ENCODE measurements around the gene GJC1.
A peak's percentile ranks its signal among the peaks of the same experiment; 100 is the strongest.
"Not testable (repeated sequence)": the region's sequence is repeated elsewhere in the genome, so short reads cannot be mapped to it uniquely, and the experiment has no call there.

GJC1 gene

DNA sequence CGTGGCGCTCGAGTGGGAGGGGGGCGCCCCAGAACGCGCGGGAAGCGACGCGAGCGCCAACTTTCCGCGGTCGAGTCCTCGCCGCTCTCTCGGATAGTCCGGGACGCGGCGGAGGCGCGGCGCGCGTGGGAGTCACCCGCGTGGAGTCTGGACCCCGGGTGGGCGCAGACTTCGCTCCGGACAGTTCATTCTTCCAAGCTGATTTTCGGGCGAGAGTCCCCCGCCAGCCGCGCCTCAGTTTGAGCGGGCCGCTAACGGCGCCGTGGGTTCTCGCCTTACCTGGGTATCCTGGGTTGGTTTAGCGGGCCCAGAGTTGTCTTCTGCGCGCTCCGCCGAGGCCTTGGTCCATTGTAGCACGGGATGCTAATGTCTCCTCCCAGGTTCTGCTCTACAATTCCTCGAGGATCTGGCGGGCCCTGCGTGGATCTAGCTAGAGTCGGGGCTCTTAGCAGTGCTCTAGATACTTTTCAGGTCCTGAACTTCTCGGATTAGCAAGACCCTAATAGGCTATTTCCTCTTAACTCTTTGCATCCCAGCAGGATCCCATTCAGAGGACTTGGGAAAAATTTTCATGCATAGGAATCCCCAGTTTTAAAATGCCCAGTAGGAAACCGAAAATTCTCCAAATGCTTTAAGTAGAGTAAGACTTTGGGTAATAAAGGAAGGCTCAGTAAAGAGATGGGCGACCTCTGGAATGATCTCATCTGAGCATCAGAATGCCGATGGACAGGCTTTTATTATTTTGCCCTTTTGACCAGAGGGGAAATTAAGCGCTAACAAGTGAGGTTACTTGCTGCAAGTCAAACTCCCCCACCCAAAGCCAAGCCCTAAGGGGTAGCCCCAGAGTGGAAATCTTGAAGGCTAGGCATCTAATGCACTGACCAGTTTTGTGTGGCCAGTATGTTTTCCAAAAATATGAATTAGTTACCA lies 537 bp upstream of the GJC1 start:
- H3K4me1 Mint-ChIP-seq (ENCODE audit: low read depth) = peaks cover 9% of the 10 kb centered on the region
- no peaks in the 10 kb centered on the region for H3K9me3 Mint-ChIP-seq
- no peak for DNase-seq (ENCODE audit: low spot score)
- H3K36me3 Mint-ChIP-seq (ENCODE audit: low read depth) = no peaks in the 10 kb centered on the region
- peak overlapping the region; percentile 74 for H3K4me3 Mint-ChIP-seq
- peaks cover 66% of the 10 kb centered on the region for H3K27me3 Mint-ChIP-seq (ENCODE audit: low read depth)
- no peak overlapping the region for H3K27ac Mint-ChIP-seq

DNA sequence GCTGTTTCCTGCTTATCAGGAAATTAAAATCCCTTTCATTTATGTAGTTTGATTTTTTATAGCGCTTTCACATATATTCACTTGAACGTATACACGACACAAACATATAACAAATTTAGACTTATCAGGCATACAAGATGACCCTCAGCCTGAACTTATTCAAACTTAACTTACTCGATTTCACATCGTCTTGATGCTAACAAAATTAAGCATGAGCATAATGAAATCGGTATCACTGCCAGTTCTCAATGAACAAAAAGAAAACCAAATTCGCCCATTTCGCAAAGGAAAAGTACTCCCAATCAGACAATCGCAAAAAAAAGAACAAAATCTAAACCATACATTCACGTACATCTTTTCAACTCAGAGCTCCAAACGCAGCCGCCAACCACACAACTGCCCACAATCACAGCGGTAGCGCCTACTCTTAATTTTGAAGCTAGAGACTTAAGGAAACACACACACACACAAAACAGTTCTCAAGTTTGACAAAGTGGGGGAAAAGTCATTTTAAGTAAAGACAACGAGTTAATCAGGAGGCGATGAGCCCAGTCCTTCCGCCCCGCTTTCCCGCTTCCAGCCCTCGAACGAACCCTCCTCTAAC lies 1.1 kb downstream of the GJC1 start:
- H3K4me1 Mint-ChIP-seq (ENCODE audit: low read depth) = peaks cover 9% of the 10 kb centered on the region
- H3K27me3 Mint-ChIP-seq (ENCODE audit: low read depth) = peaks cover 62% of the 10 kb centered on the region
- H3K36me3 Mint-ChIP-seq (ENCODE audit: low read depth) = no peaks in the 10 kb centered on the region
- H3K4me3 Mint-ChIP-seq = peak overlapping the region; percentile 75
- no peaks in the 10 kb centered on the region for H3K9me3 Mint-ChIP-seq
- DNase-seq (ENCODE audit: low spot score) = peak; percentile 7
- peak overlapping the region; percentile 0 for H3K27ac Mint-ChIP-seq

DNA sequence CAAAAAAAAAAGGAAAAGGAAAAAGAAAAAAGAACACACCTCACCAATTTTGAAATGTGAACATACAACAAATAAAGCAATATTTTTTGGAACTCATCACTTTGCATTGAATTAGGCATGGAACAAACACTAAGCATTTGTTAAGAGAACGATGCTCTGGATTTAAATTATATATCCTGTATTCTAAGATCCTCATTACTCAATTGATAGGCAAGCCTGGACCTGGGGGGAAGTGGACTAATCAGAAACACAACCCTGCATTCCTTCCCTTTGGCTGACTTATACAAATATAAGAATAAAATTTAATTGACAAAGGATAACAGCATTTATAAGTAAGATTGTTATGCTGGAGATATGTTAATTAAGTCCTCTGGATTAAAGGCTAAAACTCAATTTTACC lies 2.2 kb downstream of the GJC1 start:
- Mint-ChIP-seq H3K36me3 (ENCODE audit: low read depth) (no peaks in the 10 kb centered on the region), H3K27me3 (ENCODE audit: low read depth) (peaks cover 53% of the 10 kb centered on the region), H3K27ac (no peak overlapping the region), H3K4me3 (no peak overlapping the region), H3K9me3 (no peaks in the 10 kb centered on the region), H3K4me1 (ENCODE audit: low read depth) (peaks cover 9% of the 10 kb centered on the region)
- DNase-seq (ENCODE audit: low spot score) = no peak

DNA sequence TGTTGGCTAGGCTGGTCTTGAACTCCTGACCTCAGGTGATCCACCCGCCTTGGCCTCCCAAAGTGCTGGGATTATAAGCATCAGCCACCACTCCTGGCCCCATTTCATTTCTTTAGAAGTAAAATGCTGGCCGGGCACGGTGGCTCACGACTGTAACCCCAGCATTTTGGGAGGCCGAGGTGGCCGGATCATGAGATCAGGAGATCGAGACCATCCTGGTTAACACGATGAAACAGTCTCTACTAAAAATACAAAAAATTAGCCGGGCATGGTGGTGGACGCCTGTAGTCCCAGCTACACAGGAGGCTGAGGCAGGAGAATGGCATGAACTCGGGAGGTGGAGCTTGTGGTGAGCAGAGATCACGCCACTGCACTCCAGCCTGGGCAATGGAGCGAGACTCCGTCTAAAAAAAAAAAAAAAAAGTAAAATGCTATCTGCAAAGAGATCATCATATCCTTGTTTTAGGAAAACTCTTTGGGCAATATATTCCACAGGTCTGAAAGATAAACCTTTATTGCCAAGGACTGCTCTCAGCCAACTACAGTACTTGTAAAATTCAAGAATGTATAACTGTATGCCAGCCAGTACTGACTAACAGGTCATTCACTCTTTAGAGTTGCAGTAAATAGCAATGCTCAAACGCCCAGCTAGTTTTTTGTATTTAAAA lies 3.8 kb downstream of the GJC1 start:
- H3K4me3 Mint-ChIP-seq = no peak overlapping the region
- H3K36me3 Mint-ChIP-seq (ENCODE audit: low read depth) = no peaks in the 10 kb centered on the region
- DNase-seq (ENCODE audit: low spot score) = no peak
- no peaks in the 10 kb centered on the region for H3K9me3 Mint-ChIP-seq
- H3K27ac Mint-ChIP-seq = no peak overlapping the region
- H3K27me3 Mint-ChIP-seq (ENCODE audit: low read depth) = peaks cover 37% of the 10 kb centered on the region
- H3K4me1 Mint-ChIP-seq (ENCODE audit: low read depth) = peaks cover 9% of the 10 kb centered on the region

DNA sequence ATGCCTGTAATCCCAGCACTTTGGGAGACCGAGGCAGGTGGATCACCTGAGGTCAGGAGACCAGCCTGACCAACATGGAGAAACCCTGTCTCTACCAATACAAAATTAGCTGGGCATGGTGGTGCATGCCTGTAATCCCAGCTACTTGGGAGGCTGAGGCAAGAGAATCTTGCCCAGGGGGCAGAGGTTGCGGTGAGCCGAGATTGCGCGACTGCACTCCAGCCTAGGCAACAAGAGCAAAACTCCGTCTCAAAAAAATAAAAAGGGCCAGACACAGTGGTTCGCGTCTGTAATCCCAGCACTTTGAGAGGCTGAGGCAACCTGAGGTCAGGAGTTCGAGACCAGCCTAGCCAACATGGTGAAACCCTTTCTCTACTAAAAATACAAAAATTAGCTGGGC lies 4.9 kb downstream of the GJC1 start:
- H3K27me3 Mint-ChIP-seq (ENCODE audit: low read depth) = peaks cover 27% of the 10 kb centered on the region
- H3K4me3 Mint-ChIP-seq; H3K27ac Mint-ChIP-seq; H3K36me3 Mint-ChIP-seq (ENCODE audit: low read depth); H3K4me1 Mint-ChIP-seq (ENCODE audit: low read depth); DNase-seq (ENCODE audit: low spot score); H3K9me3 Mint-ChIP-seq: not testable (repeated sequence)

DNA sequence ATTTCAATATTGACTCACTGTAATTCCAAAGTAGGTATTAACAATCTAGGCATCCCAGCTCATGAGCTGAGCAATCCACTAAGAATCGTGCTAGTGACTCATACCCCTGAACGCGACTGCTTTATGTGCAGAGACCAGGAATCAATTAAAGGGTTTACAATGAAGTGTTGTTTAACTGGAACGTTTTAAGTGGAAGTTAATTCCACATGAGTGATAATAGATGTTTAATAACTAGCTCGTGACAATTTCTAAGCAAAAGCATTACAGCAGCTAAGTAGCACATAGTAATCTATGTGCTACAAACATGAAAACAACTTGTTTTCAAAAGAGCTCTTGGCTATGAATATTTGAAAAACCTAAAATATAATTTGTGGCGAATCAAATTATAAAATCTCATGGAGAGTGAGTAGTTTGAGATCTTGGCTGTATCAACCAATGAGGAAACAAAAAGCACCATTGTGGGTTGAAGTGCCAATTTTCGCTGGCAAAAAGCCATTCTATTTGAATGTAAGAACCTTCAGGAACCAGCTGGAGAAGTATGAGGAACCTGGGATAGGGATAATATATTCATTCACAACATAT lies 9.4 kb downstream of the GJC1 start:
- no peaks in the 10 kb centered on the region for H3K36me3 Mint-ChIP-seq (ENCODE audit: low read depth)
- no peaks in the 10 kb centered on the region for H3K9me3 Mint-ChIP-seq
- no peaks in the 10 kb centered on the region for H3K4me1 Mint-ChIP-seq (ENCODE audit: low read depth)
- H3K27ac Mint-ChIP-seq = no peak overlapping the region
- DNase-seq (ENCODE audit: low spot score) = no peak
- no peaks in the 10 kb centered on the region for H3K27me3 Mint-ChIP-seq (ENCODE audit: low read depth)
- H3K4me3 Mint-ChIP-seq = no peak overlapping the region

DNA sequence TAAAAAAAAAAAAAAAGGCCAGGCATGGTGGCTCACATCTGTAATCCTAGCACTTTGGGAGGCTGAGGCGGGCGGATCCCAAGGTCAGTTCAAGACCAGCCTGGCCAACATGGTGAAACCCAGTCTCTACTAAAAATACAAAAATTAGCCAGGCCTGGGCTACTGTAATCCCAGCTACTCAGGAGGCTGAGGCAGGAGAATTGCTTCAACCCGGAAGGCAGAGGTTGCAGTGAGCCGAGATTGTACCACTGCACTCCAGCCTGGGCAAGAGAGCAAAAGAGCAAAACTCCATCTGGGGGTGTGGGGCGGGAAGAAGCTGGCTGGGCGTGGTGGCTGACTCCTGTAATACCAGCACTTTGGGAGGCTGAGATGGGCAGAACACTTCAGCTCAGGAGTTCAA lies 11.6 kb downstream of the GJC1 start:
- H3K4me3 Mint-ChIP-seq; H3K27me3 Mint-ChIP-seq (ENCODE audit: low read depth); H3K9me3 Mint-ChIP-seq; DNase-seq (ENCODE audit: low spot score); H3K27ac Mint-ChIP-seq; H3K4me1 Mint-ChIP-seq (ENCODE audit: low read depth); H3K36me3 Mint-ChIP-seq (ENCODE audit: low read depth): not testable (repeated sequence)

DNA sequence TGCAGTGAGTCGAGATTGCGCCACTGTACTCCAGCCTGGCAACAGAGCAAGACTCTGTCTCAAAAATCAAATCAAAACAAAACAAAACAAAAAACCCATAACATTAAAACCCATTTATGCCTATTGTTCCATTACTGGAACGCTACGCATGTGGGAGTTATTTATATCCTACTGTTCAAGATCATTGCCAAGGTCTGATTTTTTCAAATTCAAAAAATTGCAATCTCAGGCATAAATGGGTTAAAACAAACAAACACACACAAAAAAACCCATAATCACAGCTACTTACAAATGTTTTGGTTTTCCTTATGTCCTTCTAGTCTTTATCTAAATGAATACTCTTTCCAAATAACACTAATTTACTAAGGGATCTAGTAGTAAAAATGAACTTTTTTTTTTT lies 17.8 kb downstream of the GJC1 start:
- Mint-ChIP-seq H3K27ac (no peak overlapping the region), H3K9me3 (no peaks in the 10 kb centered on the region), H3K36me3 (ENCODE audit: low read depth) (no peaks in the 10 kb centered on the region), H3K4me3 (no peak overlapping the region), H3K27me3 (ENCODE audit: low read depth) (no peaks in the 10 kb centered on the region), H3K4me1 (ENCODE audit: low read depth) (no peaks in the 10 kb centered on the region)
- DNase-seq (ENCODE audit: low spot score) = no peak

DNA sequence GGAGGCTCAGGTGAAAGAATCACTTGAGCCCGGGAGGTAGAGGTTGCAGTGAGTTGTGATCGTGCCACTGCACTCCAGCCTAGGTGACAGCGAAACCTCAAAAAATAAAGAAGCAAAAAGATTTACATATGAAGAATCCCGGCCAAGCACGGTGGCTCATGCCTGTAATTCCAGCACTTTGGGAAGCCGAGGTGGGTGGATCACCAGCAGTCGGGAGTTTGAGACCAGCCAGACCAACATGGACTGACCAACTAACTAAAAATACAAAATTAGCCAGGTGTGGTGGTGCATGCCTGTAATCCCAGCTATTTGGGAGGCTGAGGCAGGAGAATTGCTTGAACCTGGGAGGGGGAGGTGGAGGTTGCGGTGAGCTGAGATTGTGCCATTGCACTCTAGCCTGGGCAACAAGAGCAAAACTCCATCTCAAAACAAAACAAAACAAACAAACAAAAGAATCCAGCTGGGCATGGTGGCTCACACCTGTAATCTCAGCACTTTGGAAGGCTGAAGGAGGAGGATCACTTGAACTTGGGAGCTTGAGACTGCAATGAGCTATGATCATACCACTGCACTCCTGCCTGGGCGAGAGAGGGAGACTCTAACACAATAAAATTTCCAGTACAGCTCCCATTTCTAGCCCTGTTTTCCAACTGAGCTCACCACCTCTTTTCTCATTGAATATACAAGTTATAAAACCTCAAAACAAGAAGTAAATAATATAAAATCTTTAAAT lies 21.3 kb downstream of the GJC1 start:
- DNase-seq (ENCODE audit: low spot score); H3K36me3 Mint-ChIP-seq (ENCODE audit: low read depth); H3K27me3 Mint-ChIP-seq (ENCODE audit: low read depth); H3K4me3 Mint-ChIP-seq; H3K4me1 Mint-ChIP-seq (ENCODE audit: low read depth); H3K27ac Mint-ChIP-seq; H3K9me3 Mint-ChIP-seq: not testable (repeated sequence)

DNA sequence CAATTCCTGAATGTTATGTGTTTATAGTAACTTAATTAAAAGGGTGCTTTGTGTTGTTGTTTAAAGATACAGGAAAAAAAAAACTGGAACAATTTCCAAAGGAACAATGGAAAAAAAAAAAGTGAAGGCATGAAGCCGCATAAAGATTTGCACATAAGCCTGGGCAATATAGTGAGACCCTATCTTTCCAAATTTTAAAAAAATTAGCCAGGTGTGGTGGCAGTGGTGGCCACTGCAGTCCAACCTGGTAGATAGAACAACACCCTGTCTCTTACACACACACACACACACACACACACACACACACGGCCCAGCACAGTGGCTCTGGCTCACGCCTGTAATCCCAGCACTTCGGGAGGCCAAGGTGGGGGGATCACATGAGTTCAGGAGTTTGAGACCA lies 21.9 kb downstream of the GJC1 start:
- no peak overlapping the region for H3K27ac Mint-ChIP-seq
- H3K4me3 Mint-ChIP-seq = no peak overlapping the region
- H3K27me3 Mint-ChIP-seq (ENCODE audit: low read depth) = peaks cover 5% of the 10 kb centered on the region
- DNase-seq (ENCODE audit: low spot score) = no peak
- H3K36me3 Mint-ChIP-seq (ENCODE audit: low read depth) = no peaks in the 10 kb centered on the region
- H3K4me1 Mint-ChIP-seq (ENCODE audit: low read depth) = no peaks in the 10 kb centered on the region
- no peaks in the 10 kb centered on the region for H3K9me3 Mint-ChIP-seq

DNA sequence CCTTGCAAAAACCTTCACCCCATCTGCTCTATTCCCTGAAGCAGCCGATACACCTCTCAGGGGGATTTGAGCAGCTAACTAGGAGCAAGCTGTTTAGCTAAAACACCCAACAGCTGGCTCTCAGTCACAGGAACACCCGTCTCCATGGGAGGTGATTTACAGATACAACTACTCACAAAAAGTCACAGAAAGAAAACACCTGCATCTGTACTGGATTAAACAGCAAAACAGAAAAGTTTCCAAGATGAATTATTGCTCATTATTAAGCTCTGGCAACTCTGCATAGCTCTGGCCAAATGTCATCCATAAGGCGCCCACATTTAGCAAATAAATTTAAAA lies 22.3 kb downstream of the GJC1 start:
- no peak overlapping the region for H3K27ac Mint-ChIP-seq
- no peaks in the 10 kb centered on the region for H3K36me3 Mint-ChIP-seq (ENCODE audit: low read depth)
- H3K27me3 Mint-ChIP-seq (ENCODE audit: low read depth) = peaks cover 6% of the 10 kb centered on the region
- no peaks in the 10 kb centered on the region for H3K9me3 Mint-ChIP-seq
- no peak overlapping the region for H3K4me3 Mint-ChIP-seq
- no peaks in the 10 kb centered on the region for H3K4me1 Mint-ChIP-seq (ENCODE audit: low read depth)
- DNase-seq (ENCODE audit: low spot score) = no peak

DNA sequence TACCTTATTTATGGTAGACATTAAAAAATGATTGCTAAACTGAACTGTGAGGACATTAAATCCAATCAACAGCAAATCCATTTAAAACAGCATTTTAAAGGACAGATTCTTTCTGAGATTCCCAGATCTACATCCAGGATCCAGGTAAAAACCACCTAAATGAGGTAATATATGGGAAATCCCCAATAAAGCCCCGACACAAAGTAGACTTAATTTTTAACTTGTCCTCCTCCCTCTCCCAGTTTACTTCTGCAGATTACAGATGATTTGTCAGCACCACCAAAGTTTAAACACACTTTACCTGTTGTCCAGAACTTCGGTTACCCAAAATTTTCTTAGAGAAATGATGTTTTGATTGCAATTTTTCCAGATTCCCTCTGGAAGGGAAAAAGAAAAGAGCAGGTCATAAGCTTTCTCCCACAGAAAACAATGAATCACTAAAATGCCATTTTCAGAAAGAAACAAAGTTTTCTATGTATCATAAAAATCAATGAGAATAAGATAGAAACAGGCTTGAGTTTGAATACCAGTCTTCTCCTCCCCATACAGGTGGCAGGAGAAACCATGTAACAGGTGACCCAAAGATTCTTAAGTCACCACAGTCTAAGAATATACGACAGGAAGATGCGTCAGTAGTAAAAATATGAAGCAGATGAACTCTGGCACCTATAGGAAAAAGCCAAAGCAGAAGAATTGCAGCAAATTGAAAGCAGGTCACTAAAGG lies 22.8 kb downstream of the GJC1 start:
- no peak overlapping the region for H3K27ac Mint-ChIP-seq
- peaks cover 6% of the 10 kb centered on the region for H3K27me3 Mint-ChIP-seq (ENCODE audit: low read depth)
- H3K36me3 Mint-ChIP-seq (ENCODE audit: low read depth) = no peaks in the 10 kb centered on the region
- no peaks in the 10 kb centered on the region for H3K4me1 Mint-ChIP-seq (ENCODE audit: low read depth)
- no peak for DNase-seq (ENCODE audit: low spot score)
- H3K4me3 Mint-ChIP-seq = no peak overlapping the region
- H3K9me3 Mint-ChIP-seq = no peaks in the 10 kb centered on the region

DNA sequence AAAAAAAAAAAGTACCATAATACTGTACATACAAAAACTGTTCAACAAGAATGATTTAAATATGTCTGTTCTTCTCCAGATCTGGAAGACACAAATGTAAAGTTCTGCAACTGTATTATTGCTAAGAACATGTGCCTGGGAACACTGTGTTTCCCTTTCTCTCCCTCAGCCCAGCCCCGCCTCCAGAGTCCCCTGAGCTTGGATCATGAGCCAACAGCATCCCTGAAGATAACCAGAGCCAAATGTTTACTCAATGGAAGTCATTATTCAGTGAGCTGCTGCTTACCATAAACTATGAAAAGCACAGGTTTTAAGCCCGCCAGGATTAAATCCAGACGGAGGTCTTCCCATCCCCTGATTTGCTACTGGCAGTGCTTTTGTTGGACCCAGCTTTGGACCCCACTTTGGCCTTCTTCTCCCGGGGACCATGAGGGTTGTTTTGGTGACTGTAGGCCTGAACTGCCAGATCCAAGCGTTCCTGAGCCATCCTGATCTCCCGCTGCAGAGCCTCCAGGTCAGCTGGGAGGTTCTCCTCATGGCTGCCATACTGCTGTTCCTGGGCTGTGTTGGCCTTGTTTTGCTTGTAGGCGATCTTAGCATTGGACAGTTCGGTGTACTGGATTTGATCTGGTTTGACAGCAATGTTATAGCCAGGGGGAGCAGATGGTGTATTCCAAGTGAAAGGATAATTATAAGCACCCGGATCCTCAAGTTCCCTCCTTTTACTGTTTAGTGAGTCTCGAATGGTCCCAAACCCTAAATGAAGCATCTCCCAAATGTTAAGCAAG lies 25.6 kb downstream of the GJC1 start:
- no peaks in the 10 kb centered on the region for H3K9me3 Mint-ChIP-seq
- H3K4me3 Mint-ChIP-seq = no peak overlapping the region
- peaks cover 6% of the 10 kb centered on the region for H3K27me3 Mint-ChIP-seq (ENCODE audit: low read depth)

More for the DNA sequence above, 25.6 kb downstream of the GJC1 start:
- Mint-ChIP-seq H3K27ac (no peak overlapping the region), H3K36me3 (ENCODE audit: low read depth) (no peaks in the 10 kb centered on the region), H3K4me1 (ENCODE audit: low read depth) (no peaks in the 10 kb centered on the region)
- DNase-seq (ENCODE audit: low spot score) = no peak
